BLaER1 (cell line): ENCODE measurements around the gene EFNA5.

Experiments used
- H3K27ac ChIP-seq: shearing (Covaris generic); formaldehyde crosslinking; 2 replicates; pipeline ENCODE4 v1.8.1; 2022
- H3K27me3 ChIP-seq: shearing (Covaris generic); formaldehyde crosslinking; 2 replicates; pipeline ENCODE4 v1.8.1; 2022
- H3K36me3 ChIP-seq: shearing (Covaris generic); formaldehyde crosslinking; 2 replicates; pipeline ENCODE4 v1.8.1; 2022
- H3K4me1 ChIP-seq: shearing (Covaris generic); formaldehyde crosslinking; 2 replicates; pipeline ENCODE4 v1.8.1; 2022
- H3K4me2 ChIP-seq: shearing (Covaris generic); formaldehyde crosslinking; 2 replicates; pipeline ENCODE4 v1.8.1; 2022
- H3K4me3 ChIP-seq: shearing (Covaris generic); formaldehyde crosslinking; 2 replicates; pipeline ENCODE4 v1.8.1; 2022
- H3K9ac ChIP-seq: shearing (Covaris generic); formaldehyde crosslinking; 2 replicates; pipeline ENCODE4 v1.8.1; 2022
- H3K9me3 ChIP-seq: shearing (Covaris generic); formaldehyde crosslinking; 2 replicates; pipeline ENCODE4 v1.8.1; 2022
- H4K20me1 ChIP-seq: shearing (Covaris generic); formaldehyde crosslinking; 2 replicates; pipeline ENCODE4 v1.8.1; 2022
- Cebpa-rat ChIP-seq: shearing (Covaris generic); IDR thresholded peaks from 2 replicates; pipeline ENCODE4 v1.8.1; 2022

EFNA5 gene

DNA sequence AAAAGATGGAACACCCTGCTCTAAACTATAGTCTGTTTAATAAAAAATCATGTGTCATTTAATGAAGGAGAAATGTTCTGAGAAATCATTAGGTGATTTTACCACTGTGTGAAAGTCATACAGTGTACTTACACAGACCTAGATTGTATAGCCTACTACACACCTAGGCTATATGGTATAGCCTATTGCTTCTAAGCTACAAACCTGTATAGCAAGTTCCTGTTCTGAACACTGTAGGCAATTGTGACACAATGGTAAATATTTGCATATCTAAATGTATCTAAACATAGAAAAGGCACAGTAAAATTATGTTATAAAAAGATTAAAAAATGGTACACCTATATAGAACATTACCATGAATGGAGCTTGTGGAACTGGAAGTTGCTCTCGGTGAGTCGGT lies 40.6 kb downstream of the EFNA5 start:
- Histone ChIP-seq H3K4me3 (no peak overlapping the region), H3K4me2 (no peak overlapping the region), H3K9me3 (no peaks in the 10 kb centered on the region), H3K27me3 (no peaks in the 10 kb centered on the region), H3K27ac (no peak overlapping the region), H4K20me1 (no peaks in the 10 kb centered on the region), H3K36me3 (no peaks in the 10 kb centered on the region), H3K4me1 (peaks cover 12% of the 10 kb centered on the region), H3K9ac (no peak overlapping the region)
- no peak for TF ChIP-seq Cebpa-rat

DNA sequence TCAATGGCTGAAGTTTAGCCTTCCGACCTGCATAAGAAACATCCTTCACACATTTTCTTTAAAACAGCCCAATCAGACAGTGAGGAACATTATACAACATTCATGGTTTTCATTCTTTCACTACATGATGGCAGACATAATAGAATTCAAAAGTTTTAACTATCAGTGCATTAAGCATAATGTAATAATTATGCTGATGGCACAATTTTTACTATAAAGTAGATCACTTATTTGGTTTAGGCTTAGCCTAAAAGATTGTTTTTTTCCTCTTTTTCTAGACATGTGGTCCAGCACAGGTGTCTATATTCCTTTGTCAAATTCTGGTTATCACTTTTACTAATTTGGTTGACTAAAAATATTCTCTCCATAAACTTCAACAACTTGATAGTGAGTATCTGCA lies 46.5 kb downstream of the EFNA5 start:
- Histone ChIP-seq H3K36me3 (no peaks in the 10 kb centered on the region), H3K27me3 (no peaks in the 10 kb centered on the region), H3K4me1 (no peaks in the 10 kb centered on the region), H3K4me2 (no peak overlapping the region), H3K9ac (no peak overlapping the region), H3K4me3 (no peak overlapping the region), H3K9me3 (no peaks in the 10 kb centered on the region), H3K27ac (no peak overlapping the region), H4K20me1 (no peaks in the 10 kb centered on the region)
- no peak for TF ChIP-seq Cebpa-rat

DNA sequence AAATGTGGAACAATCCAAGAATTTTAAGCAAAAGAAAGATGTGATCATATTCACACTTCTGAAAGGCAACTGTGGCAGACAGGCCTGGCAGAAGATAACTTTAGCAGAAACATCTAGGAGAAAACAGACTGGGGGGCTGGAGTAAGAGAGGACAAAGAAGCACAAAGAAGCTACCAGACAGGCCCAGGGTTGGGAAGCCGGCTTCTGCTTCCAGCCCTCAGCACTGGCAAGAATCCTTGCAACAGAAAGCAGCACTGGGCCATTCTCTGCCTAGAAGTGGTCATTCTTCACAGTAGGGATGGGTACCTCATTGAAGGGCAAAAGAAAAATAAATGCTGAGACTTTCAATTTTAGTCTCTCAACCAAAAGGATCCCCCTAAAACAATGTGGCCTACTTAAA lies 49.6 kb downstream of the EFNA5 start:
- H3K9ac ChIP-seq = no peak overlapping the region
- TF ChIP-seq Cebpa-rat = no peak
- H3K27me3 ChIP-seq = no peaks in the 10 kb centered on the region
- no peak overlapping the region for H3K4me2 ChIP-seq
- no peaks in the 10 kb centered on the region for H3K4me1 ChIP-seq
- H3K27ac ChIP-seq = no peak overlapping the region
- no peaks in the 10 kb centered on the region for H4K20me1 ChIP-seq
- no peak overlapping the region for H3K4me3 ChIP-seq
- H3K9me3 ChIP-seq = no peaks in the 10 kb centered on the region
- H3K36me3 ChIP-seq = no peaks in the 10 kb centered on the region

DNA sequence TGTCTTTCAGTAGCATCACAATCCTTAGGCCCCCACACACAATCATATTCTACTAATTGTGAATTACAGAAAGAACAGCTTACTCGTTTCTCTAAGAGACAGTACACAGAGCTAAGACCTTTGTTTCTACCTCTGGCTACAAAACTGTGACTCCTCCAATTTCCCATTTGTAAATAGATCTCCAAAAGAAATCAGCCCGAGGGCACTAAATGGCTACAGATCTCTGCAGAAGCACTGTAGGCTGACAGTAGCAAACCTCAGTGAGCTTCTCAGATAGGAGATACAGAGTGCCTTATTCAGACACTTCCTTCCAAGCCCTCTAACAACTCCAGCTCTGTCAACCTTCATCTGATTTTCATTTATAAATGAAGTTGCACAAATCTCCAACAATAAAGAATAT lies 51.0 kb downstream of the EFNA5 start:
- Histone ChIP-seq H3K9ac (no peak overlapping the region), H3K9me3 (no peaks in the 10 kb centered on the region), H3K27me3 (no peaks in the 10 kb centered on the region), H3K4me1 (no peaks in the 10 kb centered on the region), H3K4me2 (no peak overlapping the region), H3K27ac (no peak overlapping the region), H3K4me3 (no peak overlapping the region), H4K20me1 (no peaks in the 10 kb centered on the region), H3K36me3 (no peaks in the 10 kb centered on the region)
- TF ChIP-seq Cebpa-rat = no peak

DNA sequence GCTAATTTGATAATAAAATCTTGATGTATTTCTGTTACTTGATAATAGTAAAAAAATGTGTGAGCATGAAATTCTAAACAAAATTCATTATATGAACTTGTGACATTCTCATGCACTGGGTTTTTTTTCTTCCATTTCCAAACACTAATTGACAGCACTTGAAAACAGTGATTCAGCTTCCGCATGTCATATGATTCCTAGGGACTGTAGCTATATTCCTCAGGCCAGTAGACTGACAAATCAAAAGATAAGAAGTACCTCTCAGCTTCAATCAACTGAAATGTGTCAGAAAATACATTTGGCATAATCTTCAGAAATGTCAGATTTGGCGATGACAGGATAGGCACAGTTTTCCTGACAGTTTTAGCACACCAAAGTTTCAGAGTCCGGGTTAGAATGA lies 52.5 kb downstream of the EFNA5 start:
- Histone ChIP-seq H3K27me3 (no peaks in the 10 kb centered on the region), H3K27ac (no peak overlapping the region), H3K4me3 (no peak overlapping the region), H4K20me1 (no peaks in the 10 kb centered on the region), H3K9me3 (no peaks in the 10 kb centered on the region), H3K9ac (no peak overlapping the region), H3K36me3 (no peaks in the 10 kb centered on the region), H3K4me1 (no peaks in the 10 kb centered on the region), H3K4me2 (no peak overlapping the region)
- TF ChIP-seq Cebpa-rat = no peak

DNA sequence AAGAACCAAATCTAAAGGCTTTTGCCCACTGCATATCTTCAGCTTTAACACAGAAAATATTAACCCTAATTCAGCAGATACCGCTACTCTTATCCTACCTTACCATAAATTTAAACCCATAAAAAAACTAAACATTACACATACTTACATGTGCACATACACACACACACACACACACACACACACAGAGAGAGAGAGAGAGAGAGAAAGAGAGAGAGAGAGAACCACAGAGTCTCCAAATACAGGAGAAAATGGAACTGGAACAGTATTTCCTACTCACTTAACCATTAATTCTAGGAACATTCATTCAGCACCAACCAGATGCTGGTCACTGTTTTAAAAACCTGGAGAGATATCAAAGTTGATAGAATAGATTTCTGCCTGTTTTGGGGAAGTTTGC lies 53.7 kb downstream of the EFNA5 start:
- Histone ChIP-seq H3K4me3 (no peak overlapping the region), H3K36me3 (no peaks in the 10 kb centered on the region), H3K27me3 (no peaks in the 10 kb centered on the region), H3K9me3 (no peaks in the 10 kb centered on the region), H3K4me2 (no peak overlapping the region), H3K27ac (no peak overlapping the region), H4K20me1 (no peaks in the 10 kb centered on the region), H3K4me1 (no peaks in the 10 kb centered on the region), H3K9ac (no peak overlapping the region)
- TF ChIP-seq Cebpa-rat = no peak

DNA sequence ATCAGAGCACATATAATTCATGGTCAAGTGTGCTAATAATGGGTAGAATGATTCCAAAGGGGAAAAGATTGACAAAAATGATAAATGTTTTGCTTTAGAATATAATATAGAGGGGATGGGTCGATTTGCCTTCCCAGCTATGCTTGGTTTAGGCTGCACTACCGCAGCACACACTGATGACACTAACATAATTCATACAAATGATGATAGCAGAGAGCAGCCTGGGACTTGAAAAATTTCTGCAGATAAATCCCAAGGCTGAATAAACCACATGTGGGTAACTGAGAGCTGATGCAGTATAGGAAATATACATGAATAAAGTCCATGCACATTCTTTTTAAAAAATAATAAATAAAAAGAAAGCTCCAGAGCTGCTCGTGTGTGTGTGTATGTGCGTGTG lies 54.5 kb downstream of the EFNA5 start:
- no peaks in the 10 kb centered on the region for H3K4me1 ChIP-seq
- no peak overlapping the region for H3K9ac ChIP-seq
- no peaks in the 10 kb centered on the region for H3K36me3 ChIP-seq
- no peak for TF ChIP-seq Cebpa-rat
- H3K9me3 ChIP-seq = no peaks in the 10 kb centered on the region
- H3K4me3 ChIP-seq = no peak overlapping the region
- no peak overlapping the region for H3K27ac ChIP-seq
- no peak overlapping the region for H3K4me2 ChIP-seq
- H4K20me1 ChIP-seq = no peaks in the 10 kb centered on the region
- H3K27me3 ChIP-seq = no peaks in the 10 kb centered on the region

DNA sequence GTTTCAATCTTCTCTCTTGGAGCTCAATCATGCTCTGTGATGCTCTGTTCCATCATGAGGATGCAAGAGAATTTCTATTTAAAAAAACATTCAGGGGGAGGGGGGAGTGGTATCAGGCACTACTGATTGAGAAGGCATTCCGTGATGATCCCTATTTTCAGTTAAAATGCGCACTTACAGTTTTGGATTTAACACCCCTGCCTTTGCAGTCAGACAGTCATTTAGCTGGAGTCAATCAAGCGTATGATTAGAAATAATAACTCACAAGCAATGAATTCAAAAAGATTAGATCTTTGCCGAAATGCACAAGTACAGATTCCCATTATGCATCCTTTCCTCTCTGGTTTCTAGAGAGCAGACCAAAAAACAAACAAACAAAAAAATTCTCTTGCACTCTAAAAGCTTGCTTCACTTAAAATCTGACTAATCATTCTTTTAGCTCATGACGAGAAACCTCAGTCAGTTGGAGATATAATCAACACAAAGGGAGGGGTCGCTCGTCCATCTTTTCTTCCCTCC lies 55.4 kb downstream of the EFNA5 start:
- Histone ChIP-seq H3K27me3 (no peaks in the 10 kb centered on the region), H3K4me2 (no peak overlapping the region), H3K9me3 (no peaks in the 10 kb centered on the region), H3K4me3 (no peak overlapping the region), H3K9ac (no peak overlapping the region), H3K36me3 (no peaks in the 10 kb centered on the region), H4K20me1 (no peaks in the 10 kb centered on the region), H3K4me1 (no peaks in the 10 kb centered on the region), H3K27ac (no peak overlapping the region)
- no peak for TF ChIP-seq Cebpa-rat

DNA sequence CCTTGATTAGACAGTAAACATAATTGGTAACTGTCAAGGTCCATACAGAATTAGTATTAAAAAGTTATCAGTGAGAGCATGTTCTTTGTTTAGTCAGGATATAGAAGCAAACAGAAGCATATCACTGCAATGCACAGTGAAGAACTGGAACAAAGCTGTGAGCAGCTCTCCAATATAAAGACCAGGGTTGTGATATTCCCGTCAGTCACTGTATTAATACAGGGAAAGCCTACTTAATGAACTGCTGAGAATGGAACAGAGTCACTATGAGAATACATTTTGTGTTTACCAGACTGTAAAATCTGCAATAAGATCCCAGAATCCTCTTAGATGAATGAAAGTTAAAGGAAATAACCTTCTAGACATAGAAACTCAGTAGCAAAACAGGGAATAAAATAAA lies 58.2 kb downstream of the EFNA5 start:
- Histone ChIP-seq H3K4me2 (no peak overlapping the region), H3K27ac (no peak overlapping the region), H3K4me3 (no peak overlapping the region), H3K27me3 (no peaks in the 10 kb centered on the region), H3K9ac (no peak overlapping the region), H3K36me3 (no peaks in the 10 kb centered on the region), H4K20me1 (no peaks in the 10 kb centered on the region), H3K9me3 (no peaks in the 10 kb centered on the region), H3K4me1 (0 out of 2 replicates have a peak, but pooled peaks cover 5% of the 10 kb centered on the region)
- TF ChIP-seq Cebpa-rat = no peak

DNA sequence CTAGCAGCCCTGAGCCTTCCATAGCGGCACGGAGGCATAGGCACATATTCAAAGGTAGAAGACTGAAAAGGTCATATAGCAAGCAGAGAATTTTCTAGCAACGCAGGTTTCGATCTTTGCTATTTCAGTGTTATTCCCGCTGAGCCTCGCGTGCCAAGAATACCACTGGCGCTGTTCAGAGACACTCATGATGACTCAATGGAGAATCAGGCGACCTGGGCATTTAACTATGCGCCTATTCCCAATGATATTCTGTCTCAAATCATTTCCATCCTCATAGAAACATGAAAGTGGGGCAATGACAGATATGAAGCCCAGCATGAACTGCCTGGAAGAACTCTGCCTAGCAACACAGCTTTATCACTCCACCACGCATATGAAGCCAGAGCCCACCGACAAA lies 59.9 kb downstream of the EFNA5 start:
- Histone ChIP-seq H4K20me1 (no peaks in the 10 kb centered on the region), H3K9me3 (no peaks in the 10 kb centered on the region), H3K4me3 (no peak overlapping the region), H3K4me1 (peaks cover 11% of the 10 kb centered on the region), H3K4me2 (no peak overlapping the region), H3K9ac (no peak overlapping the region), H3K36me3 (no peaks in the 10 kb centered on the region), H3K27ac (no peak overlapping the region), H3K27me3 (no peaks in the 10 kb centered on the region)
- no peak for TF ChIP-seq Cebpa-rat

DNA sequence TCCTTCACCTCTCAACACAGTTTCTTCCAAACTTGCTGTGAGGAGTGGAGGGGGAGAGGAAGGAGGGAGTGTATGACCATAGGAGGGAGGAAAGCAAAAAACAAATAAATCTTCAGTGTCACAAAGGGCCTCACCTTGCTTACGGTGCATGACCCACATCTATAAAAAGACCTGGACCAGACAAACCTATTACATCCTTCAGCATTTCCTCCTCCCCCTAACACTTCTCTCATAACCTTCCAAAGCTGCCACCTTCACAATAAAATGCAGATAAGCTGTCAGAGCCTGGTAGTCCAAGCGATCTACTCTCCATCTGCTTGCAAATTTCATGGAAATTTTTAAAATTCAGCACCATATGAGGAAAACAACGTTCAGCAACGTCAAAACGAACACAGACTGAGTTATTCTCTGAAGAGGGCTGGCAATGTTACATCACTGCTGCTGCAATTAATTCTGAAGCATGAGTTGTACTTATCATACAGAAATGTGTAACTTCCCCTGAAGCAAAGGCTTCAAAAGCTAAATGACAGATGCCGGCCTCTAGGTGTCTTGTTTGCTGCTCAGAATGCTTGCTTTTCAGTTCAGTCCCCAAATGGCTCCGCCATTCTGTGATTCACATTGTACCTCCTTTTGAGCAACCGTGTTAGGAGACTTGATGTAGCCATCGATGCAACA lies 62.9 kb downstream of the EFNA5 start:
- no peak for TF ChIP-seq Cebpa-rat
- no peaks in the 10 kb centered on the region for H4K20me1 ChIP-seq
- no peak overlapping the region for H3K9ac ChIP-seq
- peaks cover 31% of the 10 kb centered on the region for H3K4me1 ChIP-seq
- H3K9me3 ChIP-seq = no peaks in the 10 kb centered on the region
- H3K27ac ChIP-seq = no peak overlapping the region
- H3K4me3 ChIP-seq = no peak overlapping the region
- no peaks in the 10 kb centered on the region for H3K27me3 ChIP-seq
- H3K4me2 ChIP-seq = no peak overlapping the region
- no peaks in the 10 kb centered on the region for H3K36me3 ChIP-seq
